GM18858 (cell line): ENCODE results near the gene TAOK1.

Experiments used
- ATAC-seq: cut with Tn5 transposase; IDR thresholded peaks from one replicate; pipeline ENCODE4 v1.9.1; 2021; ENCODE audit not compliant: unreplicated experiment

The TAOK1 gene

GRCh38 chr17:29378500-29378899 is 11.7 kb upstream of the TAOK1 start:
- ATAC-seq, result no peak

GRCh38 chr17:29379084-29379991 is 10.8 kb upstream of the TAOK1 start:
- ATAC-seq, result no peak

- ATAC-seq, result no peak
Observed at GRCh38 chr17:29383686-29384085, 6.5 kb upstream of the TAOK1 start.

GRCh38 chr17:29384901-29385300 is 5.3 kb upstream of the TAOK1 start:
- ATAC-seq, result no peak

GRCh38 chr17:29386760-29387159 is 3.4 kb upstream of the TAOK1 start:
- ATAC-seq, result no peak

GRCh38 chr17:29388937-29389336 is 1.2 kb upstream of the TAOK1 start:
- ATAC-seq, result no peak

- ATAC-seq, result peak; percentile 8
Observed at GRCh38 chr17:29390851-29391631, 878 bp downstream of the TAOK1 start.

GRCh38 chr17:29393436-29393835 is 3.3 kb downstream of the TAOK1 start:
- no peak for ATAC-seq

GRCh38 chr17:29394761-29395160 is 4.6 kb downstream of the TAOK1 start:
- ATAC-seq, result no peak

GRCh38 chr17:29396066-29396465 is 5.9 kb downstream of the TAOK1 start:
- ATAC-seq, result no peak

GRCh38 chr17:29399634-29400033 is 9.5 kb downstream of the TAOK1 start:
- no peak for ATAC-seq

- ATAC-seq, result no peak
Observed at GRCh38 chr17:29400818-29401217, 10.7 kb downstream of the TAOK1 start.

GRCh38 chr17:29401258-29401657 is 11.1 kb downstream of the TAOK1 start:
- ATAC-seq, result no peak

- no peak for ATAC-seq
Observed at GRCh38 chr17:29407856-29408255, 17.7 kb downstream of the TAOK1 start.

- ATAC-seq, result no peak
Observed at GRCh38 chr17:29409963-29410362, 19.8 kb downstream of the TAOK1 start.

GRCh38 chr17:29412780-29413565 is 22.8 kb downstream of the TAOK1 start:
- ATAC-seq, result no peak

GRCh38 chr17:29420128-29420527 is 30.0 kb downstream of the TAOK1 start:
- ATAC-seq, result no peak

- ATAC-seq, result no peak
Observed at GRCh38 chr17:29430275-29430674, 40.1 kb downstream of the TAOK1 start.

- ATAC-seq, result no peak
Observed at GRCh38 chr17:29433541-29433940, 43.4 kb downstream of the TAOK1 start.

GRCh38 chr17:29434550-29434949 is 44.4 kb downstream of the TAOK1 start:
- ATAC-seq, result no peak

- ATAC-seq, result no peak
Observed at GRCh38 chr17:29442451-29442850, 52.3 kb downstream of the TAOK1 start.
